ENCODE results near the gene DYNC1H1.

GRCh38 chr14:101991352-101991751, 27.0 kb downstream of the DYNC1H1 start:
- TF ChIP-seq POLR2A (IDR thresholded peaks at IDR 0.05): no peak
- TF ChIP-seq, protein P1, sequence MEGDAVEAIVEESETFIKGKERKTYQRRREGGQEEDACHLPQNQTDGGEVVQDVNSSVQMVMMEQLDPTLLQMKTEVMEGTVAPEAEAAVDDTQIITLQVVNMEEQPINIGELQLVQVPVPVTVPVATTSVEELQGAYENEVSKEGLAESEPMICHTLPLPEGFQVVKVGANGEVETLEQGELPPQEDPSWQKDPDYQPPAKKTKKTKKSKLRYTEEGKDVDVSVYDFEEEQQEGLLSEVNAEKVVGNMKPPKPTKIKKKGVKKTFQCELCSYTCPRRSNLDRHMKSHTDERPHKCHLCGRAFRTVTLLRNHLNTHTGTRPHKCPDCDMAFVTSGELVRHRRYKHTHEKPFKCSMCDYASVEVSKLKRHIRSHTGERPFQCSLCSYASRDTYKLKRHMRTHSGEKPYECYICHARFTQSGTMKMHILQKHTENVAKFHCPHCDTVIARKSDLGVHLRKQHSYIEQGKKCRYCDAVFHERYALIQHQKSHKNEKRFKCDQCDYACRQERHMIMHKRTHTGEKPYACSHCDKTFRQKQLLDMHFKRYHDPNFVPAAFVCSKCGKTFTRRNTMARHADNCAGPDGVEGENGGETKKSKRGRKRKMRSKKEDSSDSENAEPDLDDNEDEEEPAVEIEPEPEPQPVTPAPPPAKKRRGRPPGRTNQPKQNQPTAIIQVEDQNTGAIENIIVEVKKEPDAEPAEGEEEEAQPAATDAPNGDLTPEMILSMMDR (IDR thresholded peaks at IDR 0.05 in 4 of 5, conservative IDR thresholded peaks at IDR 0.05 in 1 of 5): no peak
